K562 (cell line): Measurements from ENCODE around the gene SERPINE1. TPM values are rescaled to one million over a fixed set of nuclear protein-coding genes. Genes with fewer than 3 reads are reported as not detected.

Source experiments
- ASH1L ChIP-seq: fragments of 450-650 bp; IDR thresholded peaks from 2 replicates; pipeline ENCODE4 v1.6.1; 2018; ENCODE audit warnings: borderline replicate concordance, mild to moderate bottlenecking, low read depth; ENCODE audit not compliant: partially characterized antibody
- CREB1 ChIP-seq, 2 experiments: sonication (generic) in 1 of 2; formaldehyde crosslinking in 1 of 2; IDR thresholded peaks; 2 replicates each; pipeline versions ENCODE4 v1.6.1 to v1.8.0; 2012 to 2022; ENCODE audit warnings: inconsistent platforms in 1 of 2, mild to moderate bottlenecking in 1 of 2, missing genetic modification reagents in 1 of 2, moderate library complexity in 1 of 2
- CTCFL ChIP-seq: IDR thresholded peaks from 2 replicates; pipeline ENCODE4 v1.6.1; 2011; ENCODE audit warnings: borderline replicate concordance, low read depth, mild to moderate bottlenecking, moderate library complexity, low read length; ENCODE audit not compliant: insufficient read depth, poor library complexity, severe bottlenecking
- HMBOX1 ChIP-seq: sonication (generic); IDR thresholded peaks from 2 replicates; pipeline ENCODE4 v1.6.1; 2016
- HMGN3 ChIP-seq: IDR thresholded peaks from 2 replicates; pipeline ENCODE4 v1.6.1; 2011; ENCODE audit warnings: borderline replicate concordance, low read depth, mild to moderate bottlenecking, mixed read lengths, low read length; ENCODE audit not compliant: insufficient read length; ENCODE audit errors: extremely low read depth
- KAT7 ChIP-seq: sonication (generic); formaldehyde crosslinking; IDR thresholded peaks from 2 replicates; pipeline ENCODE4 v1.8.0; 2022; ENCODE audit warnings: missing genetic modification reagents, mild to moderate bottlenecking, borderline replicate concordance
- LCOR ChIP-seq: sonication (generic); formaldehyde crosslinking; IDR thresholded peaks from 2 replicates; pipeline ENCODE4 v1.8.0; 2022; ENCODE audit warnings: mild to moderate bottlenecking, missing genetic modification reagents
- MBD2 ChIP-seq: sonication (generic); IDR thresholded peaks from 2 replicates; pipeline ENCODE4 v1.6.1; 2016; ENCODE audit warnings: low read depth, borderline replicate concordance
- MED1 ChIP-seq: sonication (generic); formaldehyde crosslinking; IDR thresholded peaks from 2 replicates; pipeline ENCODE4 v1.8.1; 2023; ENCODE audit warnings: missing genetic modification reagents, borderline replicate concordance
- MYBL2 ChIP-seq, 2 experiments: fragments of 450-650 bp in 1 of 2; sonication (generic) in 1 of 2; formaldehyde crosslinking in 1 of 2; IDR thresholded peaks; 2 replicates each; pipeline versions ENCODE4 v1.6.1 to v1.8.1; 2017 to 2022; ENCODE audit warnings: borderline replicate concordance in 1 of 2, inconsistent platforms in 1 of 2, low read depth in 1 of 2, mild to moderate bottlenecking in 1 of 2, missing genetic modification reagents in 1 of 2, moderate library complexity in 1 of 2
- PRDM10 ChIP-seq: fragments of 450-650 bp; IDR thresholded peaks from 2 replicates; pipeline ENCODE4 v1.6.1; 2018; ENCODE audit not compliant: partially characterized antibody
- RBM15 ChIP-seq: fragments of 200-400 bp; formaldehyde crosslinking; IDR thresholded peaks from 2 replicates; pipeline ENCODE4 v1.6.1; 2018; ENCODE audit warnings: mild to moderate bottlenecking, low read length, moderate library complexity; ENCODE audit not compliant: insufficient read depth
- SRSF7 ChIP-seq: fragments of 200-400 bp; formaldehyde crosslinking; optimal IDR thresholded peaks from 2 replicates; pipeline ENCODE3; 2017; ENCODE audit warnings: mild to moderate bottlenecking, low read depth, low read length
- ZBTB12 ChIP-seq: fragments of 250-450 bp; sonication (Bioruptor Pico); IDR thresholded peaks from 2 replicates; pipeline ENCODE4 v1.4.0; 2020
- ZNF143 ChIP-seq: sonication (generic); formaldehyde crosslinking; IDR thresholded peaks from 2 replicates; pipeline ENCODE4 v1.9.0; 2022; ENCODE audit warnings: mild to moderate bottlenecking, missing genetic modification reagents
- ZNF175 ChIP-seq: fragments of 200-800 bp; sonication (Bioruptor generic); IDR thresholded peaks from 2 replicates; pipeline ENCODE4 v1.6.1; 2016; ENCODE audit warnings: low read depth, mild to moderate bottlenecking, missing genetic modification characterization, missing compliant biosample characterization
- ZNF780A ChIP-seq: fragments of 250-450 bp; sonication (Bioruptor Pico); IDR thresholded peaks from 2 replicates; pipeline ENCODE4 v1.5.0; 2021; ENCODE audit warnings: mild to moderate bottlenecking
- polyA plus RNA-seq, 8 experiments: library from polyadenylated mRNA; depleted of rRNA in 4 of 8; stranded (reverse) in 5 of 8; unstranded in 3 of 8; fragments of >200 nt; fragmentation: Nextera tagmentation in 2 of 8; fragmentation: Illumina TruSeq in 1 of 8; extraction: Ambion mirVana in 2 of 8; extraction: Trizol in 1 of 8; gene quantifications; 2 replicates each; pipeline versions ENCODE4 v1.2.1 to v1.2.3, GENCODE V29; 2011 to 2014; ENCODE audit warnings: inconsistent platforms in 1 of 8, missing spikeins in 1 of 8
- total RNA-seq, 7 experiments: library from RNA; depleted of rRNA in 6 of 7; stranded (reverse); fragments of >200 nt in 6 of 7; fragmentation: Illumina TruSeq in 2 of 7; extraction: Trizol in 2 of 7; gene quantifications; 2 replicates each; pipeline versions ENCODE4 v1.2.1 to v1.2.3, GENCODE V29; 2011 to 2021; ENCODE audit warnings: low replicate concordance in 1 of 7

SERPINE1 gene
- total and polyA plus RNA-seq, 9 of the 15 experiments (the other 6 are each of a cell fraction or from before 2014, with no cell fraction given): 0.22 to 4.8 (median 0.91) TPM

GRCh38 chr7:101165075-101165957 is 38.4 kb downstream of the SERPINE1 start, which contains the start of gene VGF (continued):
- TF ChIP-seq MYBL2 (IDR thresholded peaks at IDR 0.05; ENCODE audit: low read depth) (no peak), MYBL2 (CRISPR knock-in tag; IDR thresholded peaks at IDR 0.05; ENCODE audit: borderline replicate concordance) (no peak), KAT7 (peak; percentile 86; the same call in 1 of the 2 replicates), CTCFL (no peak), ZNF780A (CRISPR knock-in tag) (no peak), PRDM10 (no peak), MED1 (CRISPR knock-in tag) (0 out of 2 replicates have a peak, but pooled peaks have one; percentile 38), ZNF175 (peak; percentile 49; the same call in 1 of the 2 replicates), CREB1 (IDR thresholded peaks at IDR 0.05) (peak; percentile 84), CREB1 (CRISPR knock-in tag; IDR thresholded peaks at IDR 0.05) (peak; percentile 93), ZBTB12 (peak; percentile 73), ASH1L (no peak), SRSF7 (no peak), RBM15 (no peak), ZNF143 (CRISPR knock-in tag) (no peak), HMBOX1 (no peak), LCOR (peak; percentile 98), HMGN3 (peak; percentile 95), MBD2 (no peak)
